Karpas-422 (cell line): ENCODE data around the gene LZTR1. TPM values are rescaled to one million over a fixed set of nuclear protein-coding genes. Genes with fewer than 3 reads are reported as not detected.
"Not testable (repeated sequence)": the region's sequence is repeated elsewhere in the genome, so short reads cannot be mapped to it uniquely, and the experiment has no call there.

ENCODE experiments used
- DNase-seq: peaks from one replicate; pipeline ENCODE4 v3.0.0-alpha.2; 2015
- H2AFZ ChIP-seq: fragments of 200-600 bp; sonication (generic); 2 replicates; pipeline ENCODE4 v1.6.1; 2014; ENCODE audit warnings: antibody characterized with exemption, low read length, mixed read lengths
- H3K27ac ChIP-seq: fragments of 200-600 bp; sonication (generic); 2 replicates; pipeline ENCODE4 v1.5.1; 2014; ENCODE audit warnings: mild to moderate bottlenecking, low read length, moderate library complexity
- H3K27me3 ChIP-seq: fragments of 200-600 bp; sonication (generic); 2 replicates; pipeline ENCODE4 v1.6.1; 2014; ENCODE audit warnings: low read length, mixed read lengths
- H3K36me3 ChIP-seq: fragments of 200-600 bp; sonication (generic); 2 replicates; pipeline ENCODE4 v1.6.1; 2014; ENCODE audit warnings: low read length, mixed read lengths; ENCODE audit not compliant: insufficient read depth
- H3K4me1 ChIP-seq: fragments of 200-600 bp; sonication (generic); 2 replicates; pipeline ENCODE4 v1.6.1; 2014; ENCODE audit warnings: mild to moderate bottlenecking, low read length, mixed read lengths
- H3K4me2 ChIP-seq: fragments of 200-600 bp; sonication (generic); 2 replicates; pipeline ENCODE4 v1.6.1; 2014; ENCODE audit warnings: low read length, low read depth, mild to moderate bottlenecking; ENCODE audit not compliant: poor library complexity, severe bottlenecking
- H3K4me3 ChIP-seq: fragments of 200-600 bp; sonication (generic); 2 replicates; pipeline ENCODE4 v1.5.1; 2014; ENCODE audit warnings: mild to moderate bottlenecking, antibody characterized with exemption, low read length, mixed read lengths
- H3K79me2 ChIP-seq: fragments of 200-600 bp; sonication (generic); 2 replicates; pipeline ENCODE4 v1.6.1; 2014; ENCODE audit warnings: mild to moderate bottlenecking, low read length, mixed read lengths
- H3K9ac ChIP-seq: fragments of 200-600 bp; sonication (generic); 2 replicates; pipeline ENCODE4 v1.6.0; 2014; ENCODE audit warnings: low read length
- H3K9me2 ChIP-seq: fragments of 200-600 bp; sonication (generic), shearing (Covaris generic); replicated peaks from 2 replicates; pipeline ENCODE4 v1.6.0; 2014; ENCODE audit warnings: mild to moderate bottlenecking, low read length, moderate library complexity; ENCODE audit not compliant: insufficient read depth
- H3K9me3 ChIP-seq: fragments of 300-700, 200-600 bp; sonication (generic); 2 replicates; pipeline ENCODE4 v1.6.1; 2014; ENCODE audit warnings: low read length, mixed read lengths
- H4K20me1 ChIP-seq: fragments of 200-600 bp; sonication (generic); 2 replicates; pipeline ENCODE4 v1.6.1; 2014; ENCODE audit warnings: mild to moderate bottlenecking, antibody characterized with exemption, low read length, low read depth; ENCODE audit not compliant: insufficient read depth
- total RNA-seq: library from RNA; depleted of rRNA; stranded (reverse); fragments of >200 nt; shearing (Covaris generic); gene quantifications from 2 replicates; pipeline ENCODE4 v1.2.3, GENCODE V29; 2014; ENCODE audit warnings: low replicate concordance

The LZTR1 gene
- total RNA-seq, 1 experiment from 2014 or later, result 22.4 TPM

DNA sequence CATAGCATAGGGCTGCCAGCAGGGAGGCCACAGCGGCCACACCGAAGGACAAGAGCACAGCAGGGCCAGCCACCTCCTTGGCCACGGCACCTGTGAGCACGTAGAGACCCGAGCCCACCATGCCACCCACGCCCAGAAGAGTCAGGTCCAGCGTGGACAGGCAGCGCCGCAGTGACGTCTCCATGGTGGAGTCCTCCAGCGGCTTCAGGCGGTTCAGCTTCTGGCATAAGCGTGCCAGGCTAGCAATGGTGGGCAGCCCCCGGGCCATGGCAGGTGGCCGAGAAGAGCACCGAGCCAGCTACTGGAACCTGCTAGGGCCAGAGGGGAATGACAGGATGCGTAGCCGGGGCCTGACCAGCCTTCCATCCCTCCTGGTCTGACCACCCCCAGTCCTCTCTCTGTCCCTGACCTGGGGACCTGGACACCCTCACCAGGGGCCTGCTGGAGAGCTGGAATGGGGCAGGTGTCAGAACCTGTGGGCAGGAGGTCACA, 49.5 kb downstream of the LZTR1 start:
- H3K27ac ChIP-seq, result no peak overlapping the region
- no peak overlapping the region for H3K9ac ChIP-seq
- no peaks in the 10 kb centered on the region for H3K36me3 ChIP-seq
- H3K79me2 ChIP-seq, result no peaks in the 10 kb centered on the region
- no peaks in the 10 kb centered on the region for H3K4me1 ChIP-seq
- no peak overlapping the region for H3K4me3 ChIP-seq
- no peaks in the 10 kb centered on the region for H4K20me1 ChIP-seq
- H3K27me3 ChIP-seq, result no peaks in the 10 kb centered on the region
- H3K9me2 ChIP-seq, result no peaks in the 10 kb centered on the region
- no peak overlapping the region for H2AFZ ChIP-seq
- H3K9me3 ChIP-seq, result no peaks in the 10 kb centered on the region
- no peak for DNase-seq
- H3K4me2 ChIP-seq, result no peak overlapping the region

DNA sequence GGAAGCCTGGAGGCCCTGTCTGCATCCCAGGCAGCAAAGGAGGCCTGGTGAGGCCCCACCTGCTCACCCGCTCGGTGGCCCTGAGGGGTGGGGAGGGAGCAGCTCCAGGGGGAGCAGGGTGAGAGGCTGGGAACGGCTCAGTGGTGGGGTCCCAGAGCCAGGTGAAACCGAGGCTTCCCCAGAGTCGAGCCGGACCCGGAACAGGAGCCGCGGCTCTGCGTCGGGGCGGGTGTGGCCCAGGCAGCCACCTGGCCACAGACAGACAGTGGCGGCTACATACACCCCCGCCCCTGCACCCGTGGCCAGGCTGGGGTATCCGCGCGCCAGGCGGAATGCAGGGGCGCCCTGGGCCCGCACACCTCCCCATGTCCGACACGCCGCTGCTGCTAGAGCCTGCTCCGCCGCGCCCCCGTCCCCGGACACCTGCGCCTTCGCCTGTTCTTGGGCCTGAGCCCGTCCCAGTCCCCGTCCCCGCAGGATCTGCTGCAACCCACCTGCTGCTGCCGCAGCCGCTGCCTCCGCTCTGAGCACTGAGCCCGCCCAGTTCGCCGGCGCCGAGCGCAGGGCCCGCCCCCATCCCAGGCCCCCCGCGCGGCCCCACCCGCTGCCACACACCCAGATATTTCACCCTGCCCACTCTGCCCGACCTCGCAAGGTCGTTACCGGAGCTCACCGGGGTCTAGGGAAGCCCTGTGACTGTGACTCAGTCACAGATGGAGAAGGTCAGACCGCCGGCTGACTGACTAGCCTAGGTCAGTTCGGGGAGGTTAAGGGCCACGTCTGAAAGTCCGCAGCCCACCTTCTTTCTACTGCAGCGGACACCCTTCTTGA, 50.2 kb downstream of the LZTR1 start, which contains the start of gene SLC7A4:
Gene SLC7A4 (minus strand): TSS at position 525 of the 831 bp plus-strand sequence. CDS start 749 bp downstream, outside the sequence.
- Histone ChIP-seq H3K27me3 (no peaks in the 10 kb centered on the region), H2AFZ (no peak within 1 kb of the TSS), H4K20me1 (no peaks in the 10 kb centered on the region), H3K9ac (no peak within 1 kb of the TSS), H3K4me2 (no peak within 1 kb of the TSS), H3K36me3 (no peaks in the 10 kb centered on the region), H3K79me2 (no peaks in the 10 kb centered on the region), H3K9me3 (no peaks in the 10 kb centered on the region), H3K4me3 (no peak within 1 kb of the TSS), H3K27ac (no peak within 1 kb of the TSS), H3K9me2 (no peaks in the 10 kb centered on the region), H3K4me1 (no peaks in the 10 kb centered on the region)
- DNase-seq, result no peak

DNA sequence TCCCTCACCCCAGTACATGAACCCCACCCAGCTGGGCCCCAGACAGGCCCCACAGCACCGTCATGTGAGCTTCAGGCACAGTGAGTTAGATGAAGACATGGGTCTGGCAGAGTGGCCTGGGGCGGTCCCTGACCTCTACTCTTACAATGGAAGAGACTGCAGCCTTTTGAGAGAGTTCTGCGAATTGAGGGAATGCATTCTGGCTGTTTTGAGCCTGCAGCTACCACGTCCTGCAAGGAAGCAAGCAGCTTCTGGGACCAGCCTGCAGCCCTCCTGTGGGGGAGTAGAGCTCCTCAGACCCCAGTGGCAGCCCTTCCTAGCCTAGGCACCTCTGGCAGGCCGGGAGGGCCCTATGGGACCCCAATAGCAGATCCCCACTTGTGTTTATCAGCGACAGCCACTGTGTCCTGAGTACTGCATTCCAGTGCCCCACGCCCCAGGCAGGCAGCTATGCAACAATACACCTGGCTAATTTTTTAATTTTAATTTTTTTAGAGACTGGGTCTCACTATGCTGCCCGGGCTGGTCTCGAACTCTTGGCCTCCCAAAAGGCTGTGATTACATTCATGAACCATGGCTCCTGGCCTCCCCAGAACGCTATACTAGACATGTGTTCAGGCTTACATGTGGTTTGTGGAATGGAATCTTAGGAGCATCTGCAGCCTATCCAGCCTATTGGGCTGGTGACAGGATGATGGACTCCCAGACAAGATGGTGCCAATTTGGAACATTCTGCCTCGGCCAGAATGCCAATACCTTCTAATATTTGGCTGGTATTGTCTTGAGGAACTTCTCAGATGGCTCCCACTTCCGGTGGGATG, 51.0 kb downstream of the LZTR1 start:
- H4K20me1 ChIP-seq, result no peaks in the 10 kb centered on the region
- H3K27ac ChIP-seq, result no peak overlapping the region
- no peak overlapping the region for H3K4me3 ChIP-seq
- no peak overlapping the region for H3K4me2 ChIP-seq
- H3K9me3 ChIP-seq, result no peaks in the 10 kb centered on the region
- no peaks in the 10 kb centered on the region for H3K79me2 ChIP-seq
- DNase-seq, result no peak
- H3K36me3 ChIP-seq, result no peaks in the 10 kb centered on the region
- no peaks in the 10 kb centered on the region for H3K27me3 ChIP-seq
- H3K4me1 ChIP-seq, result no peaks in the 10 kb centered on the region
- no peak overlapping the region for H3K9ac ChIP-seq
- no peak overlapping the region for H2AFZ ChIP-seq
- no peaks in the 10 kb centered on the region for H3K9me2 ChIP-seq

DNA sequence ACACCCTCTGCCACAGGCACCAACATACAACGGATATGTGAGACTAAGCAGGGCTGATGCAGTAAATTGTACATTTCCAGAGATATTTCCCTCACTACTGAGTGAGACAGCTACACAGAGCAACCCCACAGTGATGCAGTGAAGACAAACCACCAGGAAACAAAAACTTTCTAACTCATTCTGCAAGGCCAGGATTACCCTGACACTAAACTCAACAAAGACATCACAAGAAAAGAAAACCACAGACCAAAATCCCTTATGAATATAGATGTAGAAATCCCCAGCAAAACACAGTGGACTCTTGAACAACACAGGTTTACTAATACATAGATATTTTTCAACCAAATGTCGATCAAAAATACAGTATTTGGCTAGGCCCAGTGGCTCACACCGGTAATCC, 51.8 kb downstream of the LZTR1 start:
- Histone ChIP-seq H3K4me2 (no peak overlapping the region), H3K4me1 (no peaks in the 10 kb centered on the region), H3K9ac (no peak overlapping the region)

DNA sequence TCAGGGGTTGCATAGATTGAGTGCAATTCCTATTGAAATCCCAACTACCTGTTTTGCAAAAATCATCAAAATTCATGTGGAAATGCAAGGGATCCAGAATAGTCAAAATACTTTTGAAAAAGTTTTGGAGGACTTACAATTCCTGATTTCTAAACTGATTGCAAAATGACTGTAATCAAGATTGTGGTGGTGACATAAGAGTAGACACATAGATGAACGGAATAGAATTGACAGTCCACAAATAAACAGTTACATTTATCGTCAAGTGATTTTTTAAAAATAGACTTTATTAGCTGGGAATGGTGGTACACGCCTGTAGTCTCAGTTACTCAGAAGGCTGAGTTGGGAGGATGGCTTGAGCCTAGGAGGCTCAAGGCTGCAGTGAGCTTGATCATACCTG, 52.9 kb downstream of the LZTR1 start:
- no peaks in the 10 kb centered on the region for H3K79me2 ChIP-seq
- H3K4me3 ChIP-seq, result no peak overlapping the region
- no peaks in the 10 kb centered on the region for H3K4me1 ChIP-seq
- no peaks in the 10 kb centered on the region for H3K36me3 ChIP-seq
- no peaks in the 10 kb centered on the region for H3K9me3 ChIP-seq
- H3K9me2 ChIP-seq, result no peaks in the 10 kb centered on the region
- H4K20me1 ChIP-seq, result no peaks in the 10 kb centered on the region
- H2AFZ ChIP-seq, result no peak overlapping the region
- H3K27me3 ChIP-seq, result no peaks in the 10 kb centered on the region
- H3K27ac ChIP-seq, result no peak overlapping the region
- no peak for DNase-seq
- no peak overlapping the region for H3K9ac ChIP-seq
- no peak overlapping the region for H3K4me2 ChIP-seq

More for the DNA sequence above, 51.8 kb downstream of the LZTR1 start:
- no peak for DNase-seq
- no peak overlapping the region for H3K4me3 ChIP-seq
- H3K9me2 ChIP-seq, result no peaks in the 10 kb centered on the region
- H4K20me1 ChIP-seq, result no peaks in the 10 kb centered on the region
- no peaks in the 10 kb centered on the region for H3K27me3 ChIP-seq
- no peak overlapping the region for H3K27ac ChIP-seq
- no peaks in the 10 kb centered on the region for H3K36me3 ChIP-seq
- H3K9me3 ChIP-seq, result no peaks in the 10 kb centered on the region
- no peaks in the 10 kb centered on the region for H3K79me2 ChIP-seq
- no peak overlapping the region for H2AFZ ChIP-seq

DNA sequence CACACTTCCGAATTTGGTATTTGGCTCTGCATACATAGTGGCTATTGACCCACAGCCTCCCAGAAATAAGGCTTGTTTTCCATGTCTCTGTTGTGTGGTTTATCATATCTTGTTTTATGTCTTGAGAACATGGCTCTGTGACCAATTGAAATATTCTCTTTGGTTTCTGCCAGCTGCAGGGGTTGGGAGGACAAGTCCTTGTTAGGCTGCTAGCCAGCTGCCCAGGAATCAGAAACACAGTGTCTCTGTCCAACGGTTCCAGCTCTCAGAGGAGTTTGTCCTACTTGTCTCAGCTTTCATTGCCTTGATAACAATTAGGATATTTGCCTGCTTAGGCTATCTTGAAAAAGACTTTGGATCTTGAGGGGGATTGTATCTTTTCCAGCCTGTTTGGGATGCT, 56.3 kb downstream of the LZTR1 start:
- no peak overlapping the region for H3K27ac ChIP-seq
- H3K4me1 ChIP-seq, result 0 out of 2 replicates have a peak, but pooled peaks cover under 1% of the 10 kb centered on the region
- H3K9me3 ChIP-seq, result no peaks in the 10 kb centered on the region
- H3K9me2 ChIP-seq, result no peaks in the 10 kb centered on the region
- H3K9ac ChIP-seq, result no peak overlapping the region
- no peak overlapping the region for H3K4me3 ChIP-seq
- no peaks in the 10 kb centered on the region for H3K27me3 ChIP-seq
- H2AFZ ChIP-seq, result no peak overlapping the region
- no peak for DNase-seq
- no peak overlapping the region for H3K4me2 ChIP-seq
- no peaks in the 10 kb centered on the region for H3K79me2 ChIP-seq
- H3K36me3 ChIP-seq, result no peaks in the 10 kb centered on the region
- no peaks in the 10 kb centered on the region for H4K20me1 ChIP-seq

DNA sequence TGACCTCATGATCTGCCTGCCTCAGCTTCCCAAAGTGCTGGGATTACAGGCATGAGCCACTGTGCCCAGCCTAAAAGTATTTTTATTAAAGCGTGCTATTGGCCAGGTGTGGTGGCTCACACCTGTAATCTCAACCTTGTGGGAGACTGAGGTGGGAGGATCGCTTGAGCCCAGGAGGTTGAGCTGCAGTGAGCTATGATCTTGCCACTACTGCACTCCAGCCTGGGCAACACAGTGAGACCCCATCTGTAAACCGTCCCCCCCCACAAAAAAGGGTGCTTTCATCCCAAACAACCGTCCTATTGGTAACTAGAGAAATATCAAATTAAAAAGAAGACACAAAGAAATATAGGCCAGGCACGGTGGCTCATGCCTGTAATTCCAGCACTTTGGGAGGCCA, 57.1 kb downstream of the LZTR1 start:
- DNase-seq, H3K9me2 ChIP-seq, H3K27ac ChIP-seq, H3K9me3 ChIP-seq, H3K4me1 ChIP-seq, H3K4me3 ChIP-seq, H4K20me1 ChIP-seq, H3K9ac ChIP-seq, H2AFZ ChIP-seq, H3K79me2 ChIP-seq, H3K36me3 ChIP-seq, H3K4me2 ChIP-seq, H3K27me3 ChIP-seq: not testable (repeated sequence)

DNA sequence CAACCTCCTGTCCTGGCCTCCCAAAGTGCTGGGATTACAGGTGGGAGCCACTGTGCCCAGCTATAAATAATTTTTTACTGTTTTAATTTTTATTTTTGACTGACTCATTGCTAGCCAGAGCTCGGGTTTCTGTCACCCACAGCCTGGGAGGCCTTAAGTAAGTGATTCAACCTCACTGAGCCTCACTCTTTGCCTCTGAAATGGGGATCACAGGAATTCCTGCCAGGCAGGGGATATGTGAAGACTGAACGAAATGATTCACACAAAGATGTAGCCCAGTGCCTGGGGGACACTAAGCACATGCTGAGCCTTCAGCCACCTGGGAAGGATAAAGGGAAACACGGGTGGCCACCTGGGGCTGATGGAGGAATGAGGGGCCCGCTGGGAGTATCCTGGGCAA, 59.8 kb downstream of the LZTR1 start:
- no peaks in the 10 kb centered on the region for H3K9me2 ChIP-seq
- H3K9me3 ChIP-seq, result no peaks in the 10 kb centered on the region
- no peaks in the 10 kb centered on the region for H3K79me2 ChIP-seq
- H3K27ac ChIP-seq, result no peak overlapping the region
- H2AFZ ChIP-seq, result no peak overlapping the region
- H4K20me1 ChIP-seq, result no peaks in the 10 kb centered on the region
- no peaks in the 10 kb centered on the region for H3K27me3 ChIP-seq
- no peak for DNase-seq
- H3K9ac ChIP-seq, result no peak overlapping the region
- H3K4me2 ChIP-seq, result no peak overlapping the region
- no peak overlapping the region for H3K4me3 ChIP-seq
- H3K4me1 ChIP-seq, result peaks cover 27% of the 10 kb centered on the region
- no peaks in the 10 kb centered on the region for H3K36me3 ChIP-seq
